ENCODE data around the gene SOS1.

DNA sequence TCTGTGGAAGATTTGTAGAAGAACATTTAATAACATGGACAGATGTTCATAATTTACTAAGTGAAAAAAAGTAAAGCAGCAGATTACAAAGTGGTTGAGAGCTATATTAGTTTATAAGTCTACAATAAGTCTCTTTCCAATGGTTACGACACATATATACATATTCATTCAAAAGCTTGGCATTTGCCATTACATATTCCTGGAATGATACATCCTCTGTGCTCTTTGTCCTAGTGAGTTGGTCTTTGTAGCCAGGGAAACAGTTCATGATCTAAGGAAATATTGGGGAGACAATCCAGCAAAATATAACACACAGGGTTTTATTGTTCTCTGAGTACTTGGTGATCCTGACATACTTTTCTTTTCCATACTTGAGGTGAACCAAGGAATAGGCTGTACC is 32.5 kb upstream of the SOS1 start:
- TF ChIP-seq, protein P1, sequence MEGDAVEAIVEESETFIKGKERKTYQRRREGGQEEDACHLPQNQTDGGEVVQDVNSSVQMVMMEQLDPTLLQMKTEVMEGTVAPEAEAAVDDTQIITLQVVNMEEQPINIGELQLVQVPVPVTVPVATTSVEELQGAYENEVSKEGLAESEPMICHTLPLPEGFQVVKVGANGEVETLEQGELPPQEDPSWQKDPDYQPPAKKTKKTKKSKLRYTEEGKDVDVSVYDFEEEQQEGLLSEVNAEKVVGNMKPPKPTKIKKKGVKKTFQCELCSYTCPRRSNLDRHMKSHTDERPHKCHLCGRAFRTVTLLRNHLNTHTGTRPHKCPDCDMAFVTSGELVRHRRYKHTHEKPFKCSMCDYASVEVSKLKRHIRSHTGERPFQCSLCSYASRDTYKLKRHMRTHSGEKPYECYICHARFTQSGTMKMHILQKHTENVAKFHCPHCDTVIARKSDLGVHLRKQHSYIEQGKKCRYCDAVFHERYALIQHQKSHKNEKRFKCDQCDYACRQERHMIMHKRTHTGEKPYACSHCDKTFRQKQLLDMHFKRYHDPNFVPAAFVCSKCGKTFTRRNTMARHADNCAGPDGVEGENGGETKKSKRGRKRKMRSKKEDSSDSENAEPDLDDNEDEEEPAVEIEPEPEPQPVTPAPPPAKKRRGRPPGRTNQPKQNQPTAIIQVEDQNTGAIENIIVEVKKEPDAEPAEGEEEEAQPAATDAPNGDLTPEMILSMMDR (IDR thresholded peaks at IDR 0.05), result no peak
- no peak for TF ChIP-seq EZH2 (IDR thresholded peaks at IDR 0.05)
- no peak for TF ChIP-seq EZH2phosphoT487 (IDR thresholded peaks at IDR 0.05)

All from neural progenitor cell (in vitro differentiated cells).